ENCODE data around the gene TAF15.

DNA sequence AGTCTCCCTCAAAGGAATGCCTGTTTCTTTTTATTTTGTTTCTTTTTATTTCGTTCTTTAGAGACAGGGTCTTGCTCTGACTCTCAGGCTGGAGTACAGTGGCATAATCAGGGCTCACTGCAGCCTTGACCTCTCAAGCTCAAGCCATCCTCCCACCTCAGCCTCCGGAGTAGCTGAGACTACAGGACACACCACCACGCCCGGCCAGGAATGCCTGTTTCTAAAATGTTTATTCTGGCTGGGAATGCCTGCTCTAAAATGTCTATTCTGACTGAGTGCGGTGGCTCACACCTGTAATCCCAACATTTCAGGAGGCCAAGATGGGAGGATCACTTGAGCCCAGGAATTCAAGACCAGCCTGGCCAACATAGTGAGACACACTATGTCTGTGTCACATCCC lies 11.4 kb upstream of the TAF15 start:
- TF ChIP-seq, protein P1, sequence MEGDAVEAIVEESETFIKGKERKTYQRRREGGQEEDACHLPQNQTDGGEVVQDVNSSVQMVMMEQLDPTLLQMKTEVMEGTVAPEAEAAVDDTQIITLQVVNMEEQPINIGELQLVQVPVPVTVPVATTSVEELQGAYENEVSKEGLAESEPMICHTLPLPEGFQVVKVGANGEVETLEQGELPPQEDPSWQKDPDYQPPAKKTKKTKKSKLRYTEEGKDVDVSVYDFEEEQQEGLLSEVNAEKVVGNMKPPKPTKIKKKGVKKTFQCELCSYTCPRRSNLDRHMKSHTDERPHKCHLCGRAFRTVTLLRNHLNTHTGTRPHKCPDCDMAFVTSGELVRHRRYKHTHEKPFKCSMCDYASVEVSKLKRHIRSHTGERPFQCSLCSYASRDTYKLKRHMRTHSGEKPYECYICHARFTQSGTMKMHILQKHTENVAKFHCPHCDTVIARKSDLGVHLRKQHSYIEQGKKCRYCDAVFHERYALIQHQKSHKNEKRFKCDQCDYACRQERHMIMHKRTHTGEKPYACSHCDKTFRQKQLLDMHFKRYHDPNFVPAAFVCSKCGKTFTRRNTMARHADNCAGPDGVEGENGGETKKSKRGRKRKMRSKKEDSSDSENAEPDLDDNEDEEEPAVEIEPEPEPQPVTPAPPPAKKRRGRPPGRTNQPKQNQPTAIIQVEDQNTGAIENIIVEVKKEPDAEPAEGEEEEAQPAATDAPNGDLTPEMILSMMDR (IDR thresholded peaks at IDR 0.05; ENCODE audit: low read depth, low read length, poor library complexity, severe bottlenecking), result no peak
- TF ChIP-seq EZH2phosphoT487 (IDR thresholded peaks at IDR 0.05; ENCODE audit: borderline replicate concordance, low read length), result no peak
